ENCODE measurements around the gene IFITM5.

DNA sequence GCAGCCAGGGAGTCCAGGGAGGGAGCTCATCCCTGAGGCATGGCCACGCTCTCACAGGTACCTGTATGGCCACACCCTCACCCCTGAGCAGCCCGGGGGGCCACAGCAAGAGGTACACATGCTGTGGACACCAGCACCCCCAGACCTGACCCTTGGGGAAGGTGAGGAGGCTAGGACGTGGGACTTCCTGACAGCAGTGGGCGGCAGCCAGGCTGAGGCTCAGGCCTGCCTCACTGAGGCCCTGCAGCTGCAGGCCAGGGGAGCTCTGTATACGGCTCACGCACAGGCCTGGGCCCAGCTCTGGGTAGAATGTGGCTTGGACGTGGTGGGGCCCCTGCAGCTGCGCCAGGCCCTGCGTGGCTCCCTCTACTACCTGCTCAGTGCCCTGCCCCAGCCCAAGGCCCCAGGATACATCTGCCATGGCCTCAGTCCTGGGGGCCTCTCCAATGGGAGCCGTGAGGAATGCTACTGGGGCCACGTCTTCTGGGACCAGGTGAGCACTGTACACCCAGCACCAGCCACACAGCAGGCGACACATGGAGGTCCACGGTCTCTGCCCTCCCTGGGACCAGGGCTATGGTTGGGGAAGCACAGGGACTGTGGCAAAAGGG is 8.6 kb downstream of the IFITM5 start:
- TF ChIP-seq, protein P1, sequence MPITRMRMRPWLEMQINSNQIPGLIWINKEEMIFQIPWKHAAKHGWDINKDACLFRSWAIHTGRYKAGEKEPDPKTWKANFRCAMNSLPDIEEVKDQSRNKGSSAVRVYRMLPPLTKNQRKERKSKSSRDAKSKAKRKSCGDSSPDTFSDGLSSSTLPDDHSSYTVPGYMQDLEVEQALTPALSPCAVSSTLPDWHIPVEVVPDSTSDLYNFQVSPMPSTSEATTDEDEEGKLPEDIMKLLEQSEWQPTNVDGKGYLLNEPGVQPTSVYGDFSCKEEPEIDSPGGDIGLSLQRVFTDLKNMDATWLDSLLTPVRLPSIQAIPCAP (CRISPR knock-in tag; IDR thresholded peaks at IDR 0.05; ENCODE audit: borderline replicate concordance), result no peak
- TF ChIP-seq, protein P2, sequence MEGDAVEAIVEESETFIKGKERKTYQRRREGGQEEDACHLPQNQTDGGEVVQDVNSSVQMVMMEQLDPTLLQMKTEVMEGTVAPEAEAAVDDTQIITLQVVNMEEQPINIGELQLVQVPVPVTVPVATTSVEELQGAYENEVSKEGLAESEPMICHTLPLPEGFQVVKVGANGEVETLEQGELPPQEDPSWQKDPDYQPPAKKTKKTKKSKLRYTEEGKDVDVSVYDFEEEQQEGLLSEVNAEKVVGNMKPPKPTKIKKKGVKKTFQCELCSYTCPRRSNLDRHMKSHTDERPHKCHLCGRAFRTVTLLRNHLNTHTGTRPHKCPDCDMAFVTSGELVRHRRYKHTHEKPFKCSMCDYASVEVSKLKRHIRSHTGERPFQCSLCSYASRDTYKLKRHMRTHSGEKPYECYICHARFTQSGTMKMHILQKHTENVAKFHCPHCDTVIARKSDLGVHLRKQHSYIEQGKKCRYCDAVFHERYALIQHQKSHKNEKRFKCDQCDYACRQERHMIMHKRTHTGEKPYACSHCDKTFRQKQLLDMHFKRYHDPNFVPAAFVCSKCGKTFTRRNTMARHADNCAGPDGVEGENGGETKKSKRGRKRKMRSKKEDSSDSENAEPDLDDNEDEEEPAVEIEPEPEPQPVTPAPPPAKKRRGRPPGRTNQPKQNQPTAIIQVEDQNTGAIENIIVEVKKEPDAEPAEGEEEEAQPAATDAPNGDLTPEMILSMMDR (IDR thresholded peaks at IDR 0.05 in 2 of 3, conservative IDR thresholded peaks at IDR 0.05 in 1 of 3; ENCODE audit: insufficient read depth in 2 of 3, low read depth in 1 of 3, low read length in 3 of 3), result no peak
- TF ChIP-seq ATF7 (IDR thresholded peaks at IDR 0.05), result no peak
- TF ChIP-seq CEBPB (tag; IDR thresholded peaks at IDR 0.05), result no peak
- no peak for TF ChIP-seq BMI1 (IDR thresholded peaks at IDR 0.05; ENCODE audit: low read length)

All from K562 (cell line).